Myocyte (in vitro differentiated cells): ENCODE data around the gene CHRM3. TPM values are rescaled to one million over a fixed set of nuclear protein-coding genes. Genes with fewer than 3 reads are reported as not detected.
"Not testable (repeated sequence)": the region's sequence is repeated elsewhere in the genome, so short reads cannot be mapped to it uniquely, and the experiment has no call there.

ENCODE experiments used
- DNase-seq: peaks from one replicate; pipeline ENCODE4 v3.0.0-alpha.2; 2012; ENCODE audit warnings: low read depth
- polyA plus RNA-seq: library from polyadenylated mRNA; unstranded; fragments of >200 nt; gene quantifications from one replicate; pipeline ENCODE4 v1.2.1, GENCODE V29; 2012; ENCODE audit warnings: missing spikeins
- total RNA-seq: library from RNA; depleted of rRNA; stranded (reverse); fragments of >200 nt; gene quantifications from 2 replicates; pipeline ENCODE4 v1.2.3, GENCODE V29; 2014

Gene CHRM3
- 1.3 and 1.8 TPM in 2 replicates for total RNA-seq
- polyA plus RNA-seq: 0.50 TPM

GRCh38 chr1:239386453-239387303 is at the start of gene CHRM3:
Gene CHRM3 (plus strand): TSS chr1:239386568. CDS start chr1:239907452, 520,884 bp downstream.
- peak; percentile 59 for DNase-seq

- no peak for DNase-seq
Observed at GRCh38 chr1:239337799-239338430, 48.5 kb upstream of the CHRM3 start.

- no peak for DNase-seq
Observed at GRCh38 chr1:239347776-239348175, 38.6 kb upstream of the CHRM3 start.

- DNase-seq: no peak
Observed at GRCh38 chr1:239348635-239349353, 37.6 kb upstream of the CHRM3 start.

- no peak for DNase-seq
Observed at GRCh38 chr1:239349699-239350098, 36.7 kb upstream of the CHRM3 start.

- DNase-seq: no peak
Observed at GRCh38 chr1:239353536-239353935, 32.8 kb upstream of the CHRM3 start.

- no peak for DNase-seq
Observed at GRCh38 chr1:239354231-239354630, 32.1 kb upstream of the CHRM3 start.

GRCh38 chr1:239357867-239358266 is 28.5 kb upstream of the CHRM3 start:
- DNase-seq: no peak

- DNase-seq: peak; percentile 48
Observed at GRCh38 chr1:239361403-239361802, 25.0 kb upstream of the CHRM3 start.

GRCh38 chr1:239363930-239364329 is 22.4 kb upstream of the CHRM3 start:
- DNase-seq: no peak

GRCh38 chr1:239367196-239367810 is 19.1 kb upstream of the CHRM3 start:
- DNase-seq: peak; percentile 34

- no peak for DNase-seq
Observed at GRCh38 chr1:239368436-239369109, 17.8 kb upstream of the CHRM3 start.

- not testable (repeated sequence) for DNase-seq
Observed at GRCh38 chr1:239370869-239371268, 15.5 kb upstream of the CHRM3 start.

- no peak for DNase-seq
Observed at GRCh38 chr1:239382666-239383065, 3.7 kb upstream of the CHRM3 start.

- DNase-seq: no peak
Observed at GRCh38 chr1:239383714-239384113, 2.7 kb upstream of the CHRM3 start.

- peak; percentile 26 for DNase-seq
Observed at GRCh38 chr1:239387304-239388158, 1.2 kb downstream of the CHRM3 start.

GRCh38 chr1:239388159-239388485 is 1.8 kb downstream of the CHRM3 start:
- no peak for DNase-seq

- no peak for DNase-seq
Observed at GRCh38 chr1:239388578-239388977, 2.2 kb downstream of the CHRM3 start.

GRCh38 chr1:239389703-239390102 is 3.3 kb downstream of the CHRM3 start:
- DNase-seq: peak; percentile 34

- DNase-seq: no peak
Observed at GRCh38 chr1:239392271-239392670, 5.9 kb downstream of the CHRM3 start.
